HepG2 (cell line): ENCODE measurements around the gene SREK1.
A peak's percentile ranks its signal among the peaks of the same experiment; 100 is the strongest.

ENCODE experiments used
- CBX1 ChIP-seq: IDR thresholded peaks from one replicate; pipeline ENCODE4 v1.6.1; 2016; ENCODE audit warnings: antibody characterized with exemption, low read depth
- CC2D1A ChIP-seq: sonication (generic); formaldehyde crosslinking; IDR thresholded peaks from 2 replicates; pipeline ENCODE4 v1.8.1; 2023; ENCODE audit warnings: mild to moderate bottlenecking, missing genetic modification reagents
- CREBL2 ChIP-seq: sonication (generic); formaldehyde crosslinking; IDR thresholded peaks from 2 replicates; pipeline ENCODE4 v1.8.1; 2023; ENCODE audit warnings: missing genetic modification reagents, mild to moderate bottlenecking, borderline replicate concordance
- DNMT1 ChIP-seq: sonication (generic); formaldehyde crosslinking; IDR thresholded peaks from 2 replicates; pipeline ENCODE4 v1.5.1; 2020; ENCODE audit warnings: mild to moderate bottlenecking, missing genetic modification reagents
- EZH2 ChIP-seq: conservative IDR thresholded peaks from 2 replicates; pipeline ENCODE4 v1.6.1; 2012; ENCODE audit warnings: mild to moderate bottlenecking, low read depth, low read length, moderate library complexity
- MBNL3 ChIP-seq: fragments of 250-450 bp; sonication (Bioruptor Pico); conservative IDR thresholded peaks from 2 replicates; pipeline ENCODE4 v1.8.0; 2022; ENCODE audit warnings: mild to moderate bottlenecking, inconsistent platforms
- NFATC3 ChIP-seq: sonication (generic); formaldehyde crosslinking; IDR thresholded peaks from 2 replicates; pipeline ENCODE4 v1.5.1; 2020; ENCODE audit warnings: mild to moderate bottlenecking, missing genetic modification reagents
- POLR2A ChIP-seq, 2 experiments: IDR thresholded peaks; 2 replicates each; pipeline ENCODE4 v1.6.1; 2011; ENCODE audit warnings: low read depth in 2 of 2, low read length in 2 of 2, mild to moderate bottlenecking in 1 of 2, moderate library complexity in 1 of 2; ENCODE audit not compliant: insufficient read depth in 1 of 2
- SMC3 ChIP-seq: IDR thresholded peaks from 2 replicates; pipeline ENCODE4 v1.6.1; 2011; ENCODE audit warnings: low read length, improper control_type of control experiment
- ZBTB49 ChIP-seq: sonication (generic); formaldehyde crosslinking; IDR thresholded peaks from 2 replicates; pipeline ENCODE4 v1.4.0; 2020; ENCODE audit warnings: missing genetic modification reagents, borderline replicate concordance
- ZZZ3 ChIP-seq: sonication (generic); formaldehyde crosslinking; IDR thresholded peaks from 2 replicates; pipeline ENCODE4 v1.4.0; 2020; ENCODE audit warnings: missing genetic modification reagents, mild to moderate bottlenecking, borderline replicate concordance
- TF ChIP-seq, protein P1 (sequence below), 2 experiments: sonication (generic) in 1 of 2; formaldehyde crosslinking in 1 of 2; IDR thresholded peaks; 2 replicates each; pipeline versions ENCODE4 v1.5.1 to v1.6.1; 2011 to 2020; ENCODE audit warnings: borderline replicate concordance in 1 of 2, low read depth in 1 of 2, low read length in 1 of 2, mild to moderate bottlenecking in 1 of 2, missing genetic modification reagents in 1 of 2, moderate library complexity in 1 of 2
- TF ChIP-seq, protein P2 (sequence below): sonication (generic); formaldehyde crosslinking; IDR thresholded peaks from 2 replicates; pipeline ENCODE4 v1.4.0; 2020; ENCODE audit warnings: low read depth, mild to moderate bottlenecking, missing genetic modification reagents

GRCh38 chr5:66144834-66145390 lies 812 bp downstream of the SREK1 start:
- TF ChIP-seq SMC3 (no peak), ZBTB49 (CRISPR knock-in tag) (no peak), CC2D1A (CRISPR knock-in tag) (no peak), DNMT1 (no peak), NFATC3 (no peak), EZH2 (no peak), ZZZ3 (CRISPR knock-in tag) (no peak), POLR2A (IDR thresholded peaks at IDR 0.05; ENCODE audit: insufficient read depth in 1 of 2, low read depth in 2 of 2, low read length in 2 of 2) (0 out of 4 replicates have a peak, but pooled peaks of 1 of the 2 experiments have one; percentile 21), MBNL3 (CRISPR knock-in tag) (no peak), CREBL2 (no peak), CBX1 (no peak)
- TF ChIP-seq, protein P1, sequence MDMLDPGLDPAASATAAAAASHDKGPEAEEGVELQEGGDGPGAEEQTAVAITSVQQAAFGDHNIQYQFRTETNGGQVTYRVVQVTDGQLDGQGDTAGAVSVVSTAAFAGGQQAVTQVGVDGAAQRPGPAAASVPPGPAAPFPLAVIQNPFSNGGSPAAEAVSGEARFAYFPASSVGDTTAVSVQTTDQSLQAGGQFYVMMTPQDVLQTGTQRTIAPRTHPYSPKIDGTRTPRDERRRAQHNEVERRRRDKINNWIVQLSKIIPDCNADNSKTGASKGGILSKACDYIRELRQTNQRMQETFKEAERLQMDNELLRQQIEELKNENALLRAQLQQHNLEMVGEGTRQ (IDR thresholded peaks at IDR 0.05; ENCODE audit: low read depth, low read length), result no peak
- TF ChIP-seq, protein P1 (CRISPR knock-in tag; IDR thresholded peaks at IDR 0.05; ENCODE audit: borderline replicate concordance), result peak; percentile 86; the same call in 1 of the 2 replicates
- TF ChIP-seq, protein P2, sequence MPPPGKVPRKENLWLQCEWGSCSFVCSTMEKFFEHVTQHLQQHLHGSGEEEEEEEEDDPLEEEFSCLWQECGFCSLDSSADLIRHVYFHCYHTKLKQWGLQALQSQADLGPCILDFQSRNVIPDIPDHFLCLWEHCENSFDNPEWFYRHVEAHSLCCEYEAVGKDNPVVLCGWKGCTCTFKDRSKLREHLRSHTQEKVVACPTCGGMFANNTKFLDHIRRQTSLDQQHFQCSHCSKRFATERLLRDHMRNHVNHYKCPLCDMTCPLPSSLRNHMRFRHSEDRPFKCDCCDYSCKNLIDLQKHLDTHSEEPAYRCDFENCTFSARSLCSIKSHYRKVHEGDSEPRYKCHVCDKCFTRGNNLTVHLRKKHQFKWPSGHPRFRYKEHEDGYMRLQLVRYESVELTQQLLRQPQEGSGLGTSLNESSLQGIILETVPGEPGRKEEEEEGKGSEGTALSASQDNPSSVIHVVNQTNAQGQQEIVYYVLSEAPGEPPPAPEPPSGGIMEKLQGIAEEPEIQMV, result no peak
